ENCODE measurements around the gene PYGB. TPM values are rescaled to one million over a fixed set of nuclear protein-coding genes. Genes with fewer than 3 reads are reported as not detected.

The PYGB gene
- total RNA-seq, 1 experiment from 2014 or later = 220 TPM

GRCh38 chr20:25218109-25218486 lies 29.8 kb upstream of the PYGB start:
- POLR2A ChIA-PET = interaction anchor here (1.0 kb wide), 1 partner anchor 31 kb away, joined by 3 read pairs; no protein-coding TSS in a partner anchor
- BruUV-seq (replicated peaks) = no TSS peak

GRCh38 chr20:25218492-25218891 lies 29.4 kb upstream of the PYGB start:
- no peak for DNase-seq (ENCODE audit: low read depth, low spot score)
- ChIA-PET POLR2A (interaction anchor here (1.0 kb wide), 1 partner anchor 31 kb away, joined by 3 read pairs; no protein-coding TSS in a partner anchor), CTCF (no interaction called here)
- ATAC-seq = no peak
- Histone ChIP-seq H3K4me1 (ENCODE audit: control insufficient read depth, insufficient read depth, low read length) (peaks cover 20% of the 10 kb centered on the region), H3K9me3 (ENCODE audit: control insufficient read depth, insufficient read depth, low read depth, low read length) (no peaks in the 10 kb centered on the region), H3K27me3 (ENCODE audit: control insufficient read depth, insufficient read depth, low read length) (no peaks in the 10 kb centered on the region), H3K4me3 (ENCODE audit: low read depth in 2 of 2, low read length in 2 of 2) (no peak overlapping the region), H3K36me3 (ENCODE audit: control insufficient read depth, insufficient read depth, low read length) (peaks cover 6% of the 10 kb centered on the region; the same call in 1 of the 2 replicates), H3K27ac (ENCODE audit: low read length) (no peak overlapping the region)
- in situ Hi-C loops (cut with HindIII; ENCODE audit: low pct_unique_long_range_greater_than_20kb, low sequenced_read_pairs) = no loop called here
- no TSS peak for BruUV-seq (replicated peaks)
- TF ChIP-seq SIN3A (IDR thresholded peaks at IDR 0.05; ENCODE audit: borderline replicate concordance, insufficient read depth, low read depth, low read length) (no peak), CTCF (IDR thresholded peaks at IDR 0.05) (no peak), REST (IDR thresholded peaks at IDR 0.05; ENCODE audit: insufficient read depth in 1 of 2, low read depth in 2 of 2, low read length in 1 of 2) (no peak), POLR2AphosphoS5 (IDR thresholded peaks at IDR 0.05; ENCODE audit: low read depth, low read length) (no peak), TCF7L2 (IDR thresholded peaks at IDR 0.05; ENCODE audit: low read depth, low read length) (no peak)
- intact Hi-C loops (cut with micrococcal nuclease; ENCODE audit: unreplicated experiment) = no loop called here

More at GRCh38 chr20:25218109-25218486, 29.8 kb upstream of the PYGB start:
- in situ Hi-C loops (cut with HindIII; ENCODE audit: low pct_unique_long_range_greater_than_20kb, low sequenced_read_pairs) = no loop called here
- Histone ChIP-seq H3K4me3 (ENCODE audit: low read depth in 2 of 2, low read length in 2 of 2) (no peak overlapping the region), H3K4me1 (ENCODE audit: control insufficient read depth, insufficient read depth, low read length) (peaks cover 16% of the 10 kb centered on the region), H3K27ac (ENCODE audit: low read length) (no peak overlapping the region), H3K9me3 (ENCODE audit: control insufficient read depth, insufficient read depth, low read depth, low read length) (no peaks in the 10 kb centered on the region), H3K36me3 (ENCODE audit: control insufficient read depth, insufficient read depth, low read length) (peaks cover 6% of the 10 kb centered on the region; the same call in 1 of the 2 replicates), H3K27me3 (ENCODE audit: control insufficient read depth, insufficient read depth, low read length) (no peaks in the 10 kb centered on the region)
- intact Hi-C loops (cut with micrococcal nuclease; ENCODE audit: unreplicated experiment) = no loop called here
- ATAC-seq (no peak), DNase-seq (ENCODE audit: low read depth, low spot score) (no peak)
- TF ChIP-seq POLR2AphosphoS5 (IDR thresholded peaks at IDR 0.05; ENCODE audit: low read depth, low read length) (no peak), TCF7L2 (IDR thresholded peaks at IDR 0.05; ENCODE audit: low read depth, low read length) (no peak), CTCF (IDR thresholded peaks at IDR 0.05) (no peak), REST (IDR thresholded peaks at IDR 0.05; ENCODE audit: insufficient read depth in 1 of 2, low read depth in 2 of 2, low read length in 1 of 2) (no peak), SIN3A (IDR thresholded peaks at IDR 0.05; ENCODE audit: borderline replicate concordance, insufficient read depth, low read depth, low read length) (no peak)
- CTCF ChIA-PET = no interaction called here

Measured in Panc1 (cell line).